HCT116 (cell line): ENCODE results near the gene TRPM5. TPM values are rescaled to one million over a fixed set of nuclear protein-coding genes. Genes with fewer than 3 reads are reported as not detected.

Experiments used
- ATAC-seq: fragments of 200-7000 bp; cut with Tn5 transposase; 2 replicates; pipeline ENCODE4 v1.9.1; 2020; ENCODE audit warnings: mild to moderate bottlenecking, moderate library complexity
- BruUV-seq: library from RNA; stranded (reverse); fragments of 400-500 nt; replicated peaks from 2 replicates; lab custom pipeline; 2021; lab: Mats Ljungman, UMichigan
- CTCF ChIA-PET: fragments of 300-600 bp; sonication (Branson Sonifier 250); formaldehyde crosslinking; loops from one replicate; lab custom pipeline; 2021; ENCODE audit warnings: antibody characterized with exemption; lab: Charles Lee
- POLR2A ChIA-PET: fragments of 300-600, 350-600 bp; sonication (Branson Sonifier 250); formaldehyde crosslinking; loops from one replicate; lab custom pipeline; 2021; ENCODE audit warnings: antibody characterized with exemption; lab: Charles Lee
- RAD21 ChIA-PET, 2 experiments: fragments of 300-600 bp; sonication (Branson Sonifier 250); formaldehyde crosslinking; loops; one replicate each; lab custom pipeline; 2023; ENCODE audit warnings: low total read pairs in 2 of 2; ENCODE audit not compliant: uncharacterized antibody in 2 of 2, unreplicated experiment in 2 of 2, low non-redundant PET in 1 of 2; lab: Charles Lee
- DNase-seq: peaks from one replicate; pipeline ENCODE4 v3.0.0-alpha.2; 2010; ENCODE audit warnings: low read depth, low spot score
- H2AFZ ChIP-seq: fragments of 200-600 bp; shearing (Covaris generic), sonication (generic); 2 replicates; pipeline ENCODE4 v1.6.1; 2017; ENCODE audit warnings: low read depth, mixed run types, mixed read lengths, antibody characterized with exemption, low read length; ENCODE audit not compliant: poor library complexity, severe bottlenecking
- H3K27ac ChIP-seq: 2 replicates; pipeline ENCODE4 v1.5.1; 2012; ENCODE audit warnings: low read depth, low read length
- H3K27me3 ChIP-seq: fragments of 200-600 bp; sonication (generic); 2 replicates; pipeline ENCODE4 v1.6.1; 2016; ENCODE audit warnings: mixed run types, low read length, mixed read lengths; ENCODE audit not compliant: insufficient read depth
- H3K36me3 ChIP-seq, 2 experiments: fragments of 200-500 bp in 1 of 2; fragments of 200-600 bp in 1 of 2; sonication (Bioruptor generic) in 1 of 2; sonication (generic) in 1 of 2; 2 replicates each; pipeline versions ENCODE4 v1.5.1 to v1.6.1; 2014 to 2016; ENCODE audit warnings: low read length in 2 of 2, inconsistent platforms in 1 of 2, mixed read lengths in 1 of 2, mixed run types in 1 of 2; ENCODE audit not compliant: insufficient read depth in 2 of 2, control insufficient read depth in 1 of 2
- H3K4me1 ChIP-seq, 2 experiments: fragments of 200-600 bp in 1 of 2; sonication (generic) in 1 of 2; 2 replicates each; pipeline versions ENCODE4 v1.5.1 to v1.6.1; 2012 to 2017; ENCODE audit warnings: low read length in 2 of 2, inconsistent platforms in 1 of 2, mild to moderate bottlenecking in 1 of 2, mixed read lengths in 1 of 2, mixed run types in 1 of 2, moderate library complexity in 1 of 2; ENCODE audit not compliant: insufficient read depth in 2 of 2, control insufficient read depth in 1 of 2
- H3K4me2 ChIP-seq: fragments of 200-600 bp; sonication (generic); 2 replicates; pipeline ENCODE4 v1.6.1; 2017; ENCODE audit warnings: mixed run types, low read length, mixed read lengths
- H3K4me3 ChIP-seq, 2 experiments: fragments of 200-600 bp in 1 of 2; sonication (generic) in 1 of 2; replicated peaks in 1 of 2; 2 replicates each; pipeline ENCODE4 v1.5.1; 2011 to 2016; ENCODE audit warnings: low read length in 2 of 2, control low read depth in 1 of 2, low read depth in 1 of 2, mild to moderate bottlenecking in 1 of 2, mixed read lengths in 1 of 2, mixed run types in 1 of 2
- H3K79me2 ChIP-seq: fragments of 200-600 bp; sonication (generic); 2 replicates; pipeline ENCODE4 v1.6.1; 2017; ENCODE audit warnings: mild to moderate bottlenecking, mixed run types, low read length, moderate library complexity, mixed read lengths; ENCODE audit not compliant: insufficient read depth
- H3K9ac ChIP-seq: fragments of 200-600 bp; sonication (generic); 2 replicates; pipeline ENCODE4 v1.6.1; 2016; ENCODE audit warnings: low read length, mixed read lengths
- H3K9me2 ChIP-seq: fragments of 200-600 bp; sonication (generic), shearing (Covaris generic); 2 replicates; pipeline ENCODE4 v1.6.1; 2017; ENCODE audit warnings: mixed run types, mild to moderate bottlenecking, moderate library complexity; ENCODE audit not compliant: insufficient read depth
- H3K9me3 ChIP-seq, 2 experiments: fragments of 200-500 bp in 1 of 2; fragments of 200-600 bp in 1 of 2; sonication (Bioruptor generic) in 1 of 2; sonication (generic) in 1 of 2; 2 replicates each; pipeline ENCODE4 v1.6.1; 2014 to 2017; ENCODE audit warnings: low read length in 2 of 2, mixed read lengths in 2 of 2, inconsistent platforms in 1 of 2, low read depth in 1 of 2, mild to moderate bottlenecking in 1 of 2, mixed run types in 1 of 2, moderate library complexity in 1 of 2; ENCODE audit not compliant: control insufficient read depth in 1 of 2, insufficient read depth in 1 of 2
- H4K20me1 ChIP-seq: fragments of 200-600 bp; sonication (generic), shearing (Covaris generic); 2 replicates; pipeline ENCODE4 v1.6.1; 2017; ENCODE audit warnings: mixed run types, mild to moderate bottlenecking, moderate library complexity; ENCODE audit not compliant: insufficient read depth
- ATF3 ChIP-seq: IDR thresholded peaks from 2 replicates; pipeline ENCODE4 v1.6.1; 2012
- CTCF ChIP-seq, 3 experiments: fragments of 200-600 bp in 1 of 3; sonication (generic) in 1 of 3; IDR thresholded peaks in 2 of 3; conservative IDR thresholded peaks in 1 of 3; 2 replicates each; pipeline ENCODE4 v1.5.1; 2012 to 2017; ENCODE audit warnings: low read depth in 2 of 3, low read length in 2 of 3, antibody characterized with exemption in 1 of 3, borderline replicate concordance in 1 of 3, control low read depth in 1 of 3, mild to moderate bottlenecking in 1 of 3, mixed read lengths in 1 of 3, mixed run types in 1 of 3, moderate library complexity in 1 of 3; ENCODE audit not compliant: insufficient read depth in 1 of 3
- TCF7L2 ChIP-seq: IDR thresholded peaks from 2 replicates; pipeline ENCODE4 v1.7.0; 2011; ENCODE audit warnings: borderline replicate concordance, inconsistent platforms; ENCODE audit not compliant: insufficient read depth, insufficient read length; ENCODE audit errors: extremely low read depth
- YY1 ChIP-seq: IDR thresholded peaks from 2 replicates; pipeline ENCODE4 v1.6.1; 2011; ENCODE audit warnings: low read length, low read depth, moderate library complexity, mild to moderate bottlenecking; ENCODE audit not compliant: insufficient replicate concordance; ENCODE audit errors: extremely low read depth
- ZBTB33 ChIP-seq: IDR thresholded peaks from 2 replicates; pipeline ENCODE4 v1.6.1; 2011; ENCODE audit warnings: mild to moderate bottlenecking, low read length, moderate library complexity; ENCODE audit not compliant: insufficient replicate concordance; ENCODE audit errors: extremely low read depth
- intact Hi-C: fragments of 100-400 bp; cut with micrococcal nuclease; formaldehyde crosslinking; loops from 2 replicates; pipeline ENCODE4 v1.10.0; 2022
- total RNA-seq: library from RNA; stranded (reverse); gene quantifications from one replicate; pipeline ENCODE4 v1.2.1, GENCODE V29; 2021; ENCODE audit not compliant: unreplicated experiment

TRPM5 gene
- total RNA-seq, 1 experiment from 2014 or later: 0.07 TPM

GRCh38 chr11:2435288-2436012 is 8.9 kb downstream of the TRPM5 start:
- no peaks in the 10 kb centered on the region for H4K20me1 ChIP-seq
- H3K79me2 ChIP-seq: no peaks in the 10 kb centered on the region
- no peaks in the 10 kb centered on the region for H3K36me3 ChIP-seq
- no peak overlapping the region for H3K27ac ChIP-seq
- H3K4me3 ChIP-seq: no peak overlapping the region
- intact Hi-C loops: no loop called here
- BruUV-seq: no TSS peak
- ChIA-PET CTCF (interaction anchor here (1.2 kb wide), 1 partner anchor 99 kb away, joined by 3 read pairs; no protein-coding TSS in a partner anchor), RAD21 (no interaction called here), POLR2A (no interaction called here)
- no peak overlapping the region for H3K9ac ChIP-seq
- H3K4me1 ChIP-seq: no peaks in the 10 kb centered on the region
- ATAC-seq: no peak
- DNase-seq: no peak
- no peak overlapping the region for H2AFZ ChIP-seq
- no peak overlapping the region for H3K4me2 ChIP-seq
- H3K9me2 ChIP-seq: no peaks in the 10 kb centered on the region
- no peaks in the 10 kb centered on the region for H3K9me3 ChIP-seq
- H3K27me3 ChIP-seq: 0 out of 2 replicates have a peak, but pooled peaks cover 9% of the 10 kb centered on the region
- TF ChIP-seq YY1 (no peak), TCF7L2 (no peak), ATF3 (no peak), ZBTB33 (no peak), CTCF (IDR thresholded peaks at IDR 0.05 in 2 of 3, conservative IDR thresholded peaks at IDR 0.05 in 1 of 3; ENCODE audit: borderline replicate concordance in 1 of 3, insufficient read depth in 1 of 3, low read depth in 2 of 3, low read length in 2 of 3) (no peak)
